Activated naive CD4-positive, alpha-beta T cell treated with anti-CD3 and anti-CD28 coated beads, Interleukin-2, amount 10 ng/mL, durations not matched to agents 7 days and 5 days (primary cell): Measurements from ENCODE around the gene GREB1.
"Not testable (repeated sequence)": the region's sequence is repeated elsewhere in the genome, so short reads cannot be mapped to it uniquely, and the experiment has no call there.

Experiments used
- CTCF ChIA-PET: fragments of 350-600 bp; sonication (Branson Sonifier 250); formaldehyde crosslinking; loops from one replicate; lab custom pipeline; 2021; ENCODE audit warnings: antibody characterized with exemption; lab: Charles Lee
- DNase-seq: peaks from one replicate; pipeline ENCODE4 v3.0.0-alpha.2; 2020
- H3K27ac Mint-ChIP-seq: one replicate; pipeline ENCODE4 v1.8.0; 2021; ENCODE audit warnings: mild to moderate bottlenecking, moderate library complexity, mixed read lengths
- H3K27me3 Mint-ChIP-seq: one replicate; pipeline ENCODE4 v1.8.0; 2021; ENCODE audit warnings: mild to moderate bottlenecking, mixed read lengths
- H3K36me3 Mint-ChIP-seq: one replicate; pipeline ENCODE4 v1.8.0; 2021; ENCODE audit warnings: mixed read lengths
- H3K4me1 Mint-ChIP-seq: one replicate; pipeline ENCODE4 v1.8.0; 2021; ENCODE audit warnings: mixed read lengths
- H3K4me3 Mint-ChIP-seq: one replicate; pipeline ENCODE4 v1.8.0; 2021; ENCODE audit warnings: mild to moderate bottlenecking, moderate library complexity, mixed read lengths
- H3K9me3 Mint-ChIP-seq: one replicate; pipeline ENCODE4 v1.8.0; 2021; ENCODE audit warnings: mixed read lengths

The GREB1 gene

DNA sequence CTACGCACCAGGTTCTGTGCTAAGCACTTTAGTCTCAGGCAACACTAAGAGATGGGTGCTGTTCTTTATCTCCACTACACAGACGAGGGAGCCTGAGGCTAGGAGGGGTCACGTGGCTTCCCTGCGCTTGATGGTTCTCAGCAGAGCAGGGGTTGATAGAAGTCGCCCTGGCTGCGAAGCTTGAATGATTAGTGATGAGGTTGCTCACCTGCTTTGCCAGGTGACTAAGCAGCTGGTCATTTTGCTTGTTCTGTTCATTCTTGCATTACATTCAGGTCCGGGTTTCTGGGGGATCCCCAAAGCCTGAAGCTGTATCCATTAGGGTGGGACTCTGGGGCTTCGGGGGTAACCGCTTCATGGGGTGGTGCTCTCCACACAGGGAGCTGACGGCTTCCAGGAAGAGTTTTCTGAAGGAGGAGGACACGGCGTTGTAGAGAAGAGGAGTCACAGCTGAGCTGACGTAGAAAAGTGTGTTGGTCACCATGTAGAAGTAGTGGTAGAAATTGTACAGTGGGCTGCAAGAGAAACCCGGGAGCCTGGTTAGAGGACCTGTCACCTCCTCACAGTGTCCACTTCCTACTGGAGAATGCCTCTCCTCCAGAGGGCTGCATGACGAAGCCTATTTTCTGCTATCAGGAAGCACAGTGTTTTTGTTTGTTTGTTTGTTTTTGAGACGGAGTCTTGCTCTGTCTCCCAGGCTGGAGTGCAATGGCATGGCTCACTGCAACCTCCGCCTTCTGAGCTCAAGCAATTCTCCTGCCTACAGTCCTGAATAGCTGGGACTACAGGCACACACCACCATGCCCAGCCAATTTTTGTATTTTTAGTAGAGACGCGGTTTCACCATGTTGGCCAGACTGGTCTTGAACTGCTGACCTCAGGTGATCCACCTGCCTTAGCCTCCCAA lies 124.6 kb downstream of the GREB1 start:
- DNase-seq: no peak
- H3K36me3 Mint-ChIP-seq: no peaks in the 10 kb centered on the region
- peaks cover 6% of the 10 kb centered on the region for H3K9me3 Mint-ChIP-seq
- H3K4me3 Mint-ChIP-seq: no peak overlapping the region
- H3K27ac Mint-ChIP-seq: no peak overlapping the region
- peaks cover 12% of the 10 kb centered on the region for H3K27me3 Mint-ChIP-seq
- no peaks in the 10 kb centered on the region for H3K4me1 Mint-ChIP-seq
- CTCF ChIA-PET: no interaction called here

- H3K27me3 Mint-ChIP-seq: peaks cover 15% of the 10 kb centered on the region
- no peak overlapping the region for H3K27ac Mint-ChIP-seq
- CTCF ChIA-PET: no interaction called here
Observed at GRCh38 chr2:11659115-11659475, 125.2 kb downstream of the GREB1 start.

DNA sequence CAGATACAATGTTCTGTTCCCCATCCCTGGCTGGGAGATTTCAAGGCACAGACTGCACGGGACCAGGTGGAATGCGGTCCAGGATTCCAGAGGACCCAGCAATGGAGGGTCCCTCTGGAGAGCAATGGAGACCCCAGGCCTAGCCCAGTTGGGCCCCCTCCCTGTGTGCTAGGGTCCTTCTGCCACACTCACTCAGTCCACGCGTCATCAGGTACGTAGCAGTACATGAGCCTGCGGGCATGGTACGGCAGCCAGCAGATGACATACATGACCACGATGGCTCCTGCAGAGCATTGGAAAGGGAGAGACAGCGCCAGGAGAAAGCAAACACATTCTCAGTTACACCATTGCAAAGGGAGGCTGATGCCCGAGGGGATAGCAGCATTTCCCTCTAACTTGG lies 126.0 kb downstream of the GREB1 start:
- Mint-ChIP-seq H3K9me3 (peaks cover 6% of the 10 kb centered on the region), H3K4me1 (no peaks in the 10 kb centered on the region), H3K4me3 (no peak overlapping the region), H3K27ac (no peak overlapping the region), H3K27me3 (peaks cover 16% of the 10 kb centered on the region), H3K36me3 (no peaks in the 10 kb centered on the region)
- DNase-seq: no peak
- CTCF ChIA-PET: no interaction called here

More at GRCh38 chr2:11659115-11659475, 125.2 kb downstream of the GREB1 start:
- Mint-ChIP-seq H3K36me3 (no peaks in the 10 kb centered on the region), H3K4me3 (no peak overlapping the region), H3K4me1 (no peaks in the 10 kb centered on the region), H3K9me3 (peaks cover 6% of the 10 kb centered on the region)
- DNase-seq: no peak

DNA sequence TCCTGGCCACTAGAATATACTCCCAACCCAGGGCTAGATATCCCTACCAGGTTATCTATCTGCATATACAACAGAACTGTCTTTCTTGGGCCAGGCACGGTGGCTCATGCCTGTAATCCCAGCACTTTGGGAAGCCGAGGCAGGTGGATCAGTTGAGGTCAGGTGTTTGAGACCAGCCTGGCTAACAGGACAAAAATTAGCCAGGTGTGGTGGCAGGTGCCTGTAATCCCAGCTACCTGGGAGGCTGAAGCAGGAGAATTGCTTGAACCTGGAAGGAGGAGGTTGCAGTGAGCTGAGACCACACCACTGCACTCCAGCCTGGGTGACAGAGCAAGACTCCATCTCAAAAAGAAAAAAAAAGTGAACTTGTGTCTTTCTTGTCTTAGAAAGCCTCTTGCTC lies 126.6 kb downstream of the GREB1 start:
- H3K27ac Mint-ChIP-seq, H3K4me3 Mint-ChIP-seq, H3K4me1 Mint-ChIP-seq, CTCF ChIA-PET, H3K9me3 Mint-ChIP-seq, H3K36me3 Mint-ChIP-seq, DNase-seq: not testable (repeated sequence)
- peaks cover 16% of the 10 kb centered on the region for H3K27me3 Mint-ChIP-seq

- Mint-ChIP-seq H3K4me3 (no peak overlapping the region), H3K27me3 (peaks cover 20% of the 10 kb centered on the region), H3K9me3 (peaks cover 6% of the 10 kb centered on the region), H3K4me1 (no peaks in the 10 kb centered on the region), H3K27ac (no peak overlapping the region), H3K36me3 (no peaks in the 10 kb centered on the region)
- CTCF ChIA-PET: no interaction called here
- DNase-seq: no peak
Observed at GRCh38 chr2:11661891-11662435, 128.1 kb downstream of the GREB1 start.

- H3K27me3 Mint-ChIP-seq: peaks cover 24% of the 10 kb centered on the region
- no peak for DNase-seq
- H3K27ac Mint-ChIP-seq: no peak overlapping the region
- H3K4me3 Mint-ChIP-seq: no peak overlapping the region
- no peaks in the 10 kb centered on the region for H3K36me3 Mint-ChIP-seq
- no peaks in the 10 kb centered on the region for H3K4me1 Mint-ChIP-seq
- CTCF ChIA-PET: interaction anchor here (0.7 kb wide), 1 partner anchor 71 kb away, joined by 4 read pairs; no protein-coding TSS in a partner anchor
- H3K9me3 Mint-ChIP-seq: peaks cover 6% of the 10 kb centered on the region
Observed at GRCh38 chr2:11662882-11663281, 129.0 kb downstream of the GREB1 start.

DNA sequence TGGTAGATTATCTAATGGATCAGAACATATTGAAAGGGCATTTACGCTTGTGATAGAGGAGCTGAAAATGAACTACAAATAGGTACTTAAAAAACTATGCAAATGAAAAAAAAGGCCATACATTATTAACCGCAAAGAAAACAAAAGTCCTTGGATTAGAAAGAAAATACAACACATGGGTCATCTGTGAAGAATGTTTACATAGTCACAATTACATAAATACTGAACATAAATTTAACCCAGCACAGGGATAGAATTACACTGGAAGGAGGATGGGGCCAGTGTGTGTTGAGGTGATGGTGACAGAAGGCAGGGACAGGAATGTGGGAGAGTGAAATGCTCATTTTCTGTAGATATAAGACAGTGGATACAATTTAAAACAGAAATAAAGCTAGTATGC lies 129.6 kb downstream of the GREB1 start:
- DNase-seq: no peak
- H3K9me3 Mint-ChIP-seq: peaks cover 6% of the 10 kb centered on the region
- H3K4me3 Mint-ChIP-seq: no peak overlapping the region
- H3K27me3 Mint-ChIP-seq: peaks cover 30% of the 10 kb centered on the region
- H3K36me3 Mint-ChIP-seq: no peaks in the 10 kb centered on the region
- no peak overlapping the region for H3K27ac Mint-ChIP-seq
- CTCF ChIA-PET: interaction anchor here (0.7 to 1.0 kb wide), 2 partner anchors 72 to 1344 kb away, joined by 3 to 4 read pairs; no protein-coding TSS in a partner anchor
- no peaks in the 10 kb centered on the region for H3K4me1 Mint-ChIP-seq

GRCh38 chr2:11665028-11665427 lies 131.2 kb downstream of the GREB1 start:
- no peak for DNase-seq
- Mint-ChIP-seq H3K4me1 (peaks cover 3% of the 10 kb centered on the region), H3K27ac (no peak overlapping the region), H3K36me3 (no peaks in the 10 kb centered on the region), H3K9me3 (peaks cover 6% of the 10 kb centered on the region), H3K4me3 (no peak overlapping the region), H3K27me3 (peaks cover 44% of the 10 kb centered on the region)
- CTCF ChIA-PET: no interaction called here

DNA sequence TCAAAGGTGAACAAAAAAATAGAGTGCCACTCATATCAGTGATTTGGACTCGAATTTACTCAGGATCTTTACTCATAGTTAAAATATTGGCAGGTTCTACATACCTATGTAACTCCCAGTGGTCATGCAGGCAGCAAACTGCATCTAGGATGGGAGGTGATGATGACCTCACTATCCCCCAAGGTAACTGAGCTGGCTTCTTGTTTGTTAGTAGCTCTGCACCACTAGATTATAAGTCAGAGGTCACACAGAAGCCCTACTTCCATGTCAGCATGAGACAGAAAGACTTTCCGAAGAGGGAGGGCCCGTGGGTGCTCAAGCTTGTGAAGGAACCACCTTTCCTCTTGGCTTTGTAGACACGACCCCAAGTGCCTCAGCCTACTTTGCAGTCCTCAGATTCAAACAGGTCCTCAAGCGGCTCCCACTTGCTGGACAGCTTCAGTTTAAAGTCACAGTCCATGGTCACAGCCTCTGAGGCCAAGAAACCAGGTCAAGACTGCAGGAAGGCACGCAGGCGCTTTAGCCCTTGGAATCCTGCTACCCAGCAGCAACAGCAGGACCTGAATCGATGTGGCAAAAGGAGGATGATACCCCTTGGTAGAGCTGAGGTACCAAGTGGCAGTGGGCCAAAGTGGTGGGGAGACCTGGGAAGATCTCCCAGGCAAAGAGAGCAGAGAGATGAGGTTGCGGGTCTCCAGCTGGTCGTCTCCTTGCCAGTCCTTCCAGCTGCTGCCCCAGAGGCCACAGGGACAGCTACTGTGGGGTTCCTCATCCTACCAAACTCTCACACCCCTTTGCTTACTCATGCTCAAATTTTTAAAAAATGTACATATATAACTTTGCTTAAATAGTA lies 131.9 kb downstream of the GREB1 start:
- H3K4me3 Mint-ChIP-seq: no peak overlapping the region
- H3K36me3 Mint-ChIP-seq: no peaks in the 10 kb centered on the region
- peaks cover 51% of the 10 kb centered on the region for H3K27me3 Mint-ChIP-seq
- no peak overlapping the region for H3K27ac Mint-ChIP-seq
- peaks cover 6% of the 10 kb centered on the region for H3K9me3 Mint-ChIP-seq
- H3K4me1 Mint-ChIP-seq: peaks cover 4% of the 10 kb centered on the region
- DNase-seq: no peak
- CTCF ChIA-PET: no interaction called here

GRCh38 chr2:11667194-11667593 lies 133.3 kb downstream of the GREB1 start:
- peaks cover 6% of the 10 kb centered on the region for H3K9me3 Mint-ChIP-seq
- H3K4me1 Mint-ChIP-seq: peaks cover 4% of the 10 kb centered on the region
- peaks cover 46% of the 10 kb centered on the region for H3K27me3 Mint-ChIP-seq
- no peak overlapping the region for H3K4me3 Mint-ChIP-seq
- CTCF ChIA-PET: no interaction called here
- no peaks in the 10 kb centered on the region for H3K36me3 Mint-ChIP-seq
- no peak for DNase-seq
- no peak overlapping the region for H3K27ac Mint-ChIP-seq

GRCh38 chr2:11667866-11668637 lies 134.2 kb downstream of the GREB1 start:
- Mint-ChIP-seq H3K4me3 (no peak overlapping the region), H3K4me1 (peaks cover 4% of the 10 kb centered on the region), H3K36me3 (no peaks in the 10 kb centered on the region), H3K27me3 (peaks cover 47% of the 10 kb centered on the region), H3K9me3 (peaks cover 3% of the 10 kb centered on the region), H3K27ac (no peak overlapping the region)
- DNase-seq: no peak
- CTCF ChIA-PET: no interaction called here

DNA sequence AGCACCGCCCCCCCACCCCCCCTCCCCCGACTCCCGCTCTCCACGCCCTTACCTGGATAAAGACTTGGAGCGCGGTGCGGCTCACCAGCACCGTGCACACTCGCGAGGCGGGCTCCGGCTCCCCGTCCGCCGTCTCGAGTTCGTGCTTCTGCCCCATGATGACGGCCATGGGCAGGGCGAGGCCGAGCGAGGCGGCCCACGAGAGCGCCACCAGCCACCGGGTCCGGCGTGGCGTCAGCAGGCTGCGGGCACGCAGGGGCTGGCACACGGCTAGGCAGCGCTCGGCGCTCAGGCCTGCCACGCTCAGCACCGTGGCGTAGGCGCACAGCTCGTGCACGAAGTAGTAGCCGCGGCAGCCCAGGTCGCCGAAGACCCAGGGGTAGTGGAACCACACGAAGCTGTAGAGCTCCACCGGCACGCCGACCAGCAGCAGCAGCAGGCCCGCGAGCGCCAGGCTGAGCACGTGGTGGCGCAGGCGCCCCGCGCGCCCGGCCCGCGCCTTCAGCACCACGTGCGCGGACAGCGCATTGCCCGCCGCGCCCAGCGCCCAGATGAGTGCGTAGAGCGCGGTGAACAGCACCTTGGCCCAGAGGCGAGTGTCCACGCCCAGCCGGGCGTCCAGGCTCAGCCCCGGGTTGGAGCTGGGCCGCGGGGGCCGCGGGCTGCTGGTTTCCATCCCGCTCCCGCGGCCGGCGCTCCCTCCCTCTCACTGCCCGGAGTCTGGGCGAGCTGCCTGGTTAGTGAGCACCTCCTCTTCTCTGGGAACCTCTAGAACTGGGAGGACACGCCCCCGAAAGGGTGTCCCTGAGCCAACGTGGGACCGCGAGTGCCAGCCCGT lies 135.8 kb downstream of the GREB1 start, which contains the start of gene NTSR2:
TSS of gene NTSR2 (minus strand) at position 742 of the 838 bp plus-strand sequence. CDS start at position 676, 66 bp downstream.
- DNase-seq: peak; percentile 65
- CTCF ChIA-PET: no interaction called here

DNA sequence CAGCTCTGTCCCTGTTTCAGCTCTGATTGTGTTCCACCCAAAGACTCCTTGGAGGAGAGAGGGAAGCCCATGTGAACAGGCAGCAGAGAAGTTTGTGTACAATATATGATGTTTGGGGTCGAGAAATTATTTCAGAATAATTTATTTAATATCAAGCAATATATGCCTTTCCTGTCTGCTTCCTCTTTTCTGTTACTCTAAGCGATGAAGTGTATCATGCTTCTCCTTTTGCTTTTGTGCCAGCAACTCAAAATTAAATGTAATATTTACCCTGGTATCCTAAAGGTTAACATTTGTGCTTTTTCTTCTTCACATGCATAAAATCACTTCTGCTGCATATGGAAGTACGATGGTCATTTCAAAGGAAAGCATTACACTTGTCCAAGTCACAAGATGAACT lies 138.6 kb downstream of the GREB1 start:
- no peak for DNase-seq
- H3K4me3 Mint-ChIP-seq: no peak overlapping the region
- H3K27me3 Mint-ChIP-seq: peaks cover 69% of the 10 kb centered on the region
- no peaks in the 10 kb centered on the region for H3K36me3 Mint-ChIP-seq
- H3K27ac Mint-ChIP-seq: no peak overlapping the region
- peaks cover 4% of the 10 kb centered on the region for H3K4me1 Mint-ChIP-seq
- H3K9me3 Mint-ChIP-seq: no peaks in the 10 kb centered on the region
- CTCF ChIA-PET: no interaction called here

More for the DNA sequence above, 135.8 kb downstream of the GREB1 start, which contains the start of gene NTSR2:
- Mint-ChIP-seq H3K27me3 (peaks cover 51% of the 10 kb centered on the region), H3K36me3 (no peaks in the 10 kb centered on the region), H3K27ac (no peak within 1 kb of the TSS), H3K4me3 (no peak within 1 kb of the TSS), H3K9me3 (no peaks in the 10 kb centered on the region), H3K4me1 (peaks cover 4% of the 10 kb centered on the region)
